Measurements from ENCODE around the gene MCFD2. TPM values are rescaled to one million over a fixed set of nuclear protein-coding genes. Genes with fewer than 3 reads are reported as not detected.

The MCFD2 gene
- total RNA-seq, 3 donors from 2014 or later, result 83.0 to 94.8 (median 89.8) TPM

- no peaks in the 10 kb centered on the region for H3K9me3 ChIP-seq
- H3K36me3 ChIP-seq, result no peaks in the 10 kb centered on the region
- peaks cover 6 to 15% of the 10 kb centered on the region in 2 donors for H3K4me1 ChIP-seq
- TF ChIP-seq POLR2A (IDR thresholded peaks at IDR 0.05) (no peak), POLR2AphosphoS5 (IDR thresholded peaks at IDR 0.05) (no peak), CTCF (IDR thresholded peaks at IDR 0.05) (no peak)
- peak overlapping the region in 1 of 2 donors; percentile 16 for H3K27ac ChIP-seq
- H3K4me3 ChIP-seq, result no peak overlapping the region
- intact Hi-C loops (cut with DNase I; ENCODE audit: low total_unique reads), result no loop called here
- DNase-seq (ENCODE audit: low spot score in 2 of 2), result no peak
- no peaks in the 10 kb centered on the region for H3K27me3 ChIP-seq
Measured at GRCh38 chr2:46952171-46952570, 36.6 kb upstream of the MCFD2 start.

GRCh38 chr2:46951290-46952064, 35.9 kb upstream of the MCFD2 start:
- no peak overlapping the region for H3K4me3 ChIP-seq
- peaks cover 6 to 15% of the 10 kb centered on the region in 2 donors for H3K4me1 ChIP-seq
- no peak for DNase-seq (ENCODE audit: low spot score in 2 of 2)
- intact Hi-C loops (cut with DNase I; ENCODE audit: low total_unique reads), result no loop called here
- no peaks in the 10 kb centered on the region for H3K9me3 ChIP-seq
- TF ChIP-seq POLR2A (IDR thresholded peaks at IDR 0.05) (no peak), CTCF (IDR thresholded peaks at IDR 0.05) (no peak), POLR2AphosphoS5 (IDR thresholded peaks at IDR 0.05) (no peak)
- H3K27ac ChIP-seq, result peak overlapping the region; percentile 16 to 33
- H3K27me3 ChIP-seq, result no peaks in the 10 kb centered on the region
- H3K36me3 ChIP-seq, result no peaks in the 10 kb centered on the region

GRCh38 chr2:46950314-46950713, 34.7 kb upstream of the MCFD2 start:
- Histone ChIP-seq H3K27ac (peak overlapping the region; percentile 25 to 38), H3K4me3 (no peak overlapping the region), H3K27me3 (no peaks in the 10 kb centered on the region), H3K4me1 (peaks cover 2 to 7% of the 10 kb centered on the region in 2 donors), H3K9me3 (no peaks in the 10 kb centered on the region), H3K36me3 (no peaks in the 10 kb centered on the region)
- intact Hi-C loops (cut with DNase I; ENCODE audit: low total_unique reads), result no loop called here
- DNase-seq (ENCODE audit: low spot score in 2 of 2), result no peak
- TF ChIP-seq POLR2AphosphoS5 (IDR thresholded peaks at IDR 0.05) (no peak), POLR2A (IDR thresholded peaks at IDR 0.05) (no peak), CTCF (IDR thresholded peaks at IDR 0.05) (no peak)

DNA sequence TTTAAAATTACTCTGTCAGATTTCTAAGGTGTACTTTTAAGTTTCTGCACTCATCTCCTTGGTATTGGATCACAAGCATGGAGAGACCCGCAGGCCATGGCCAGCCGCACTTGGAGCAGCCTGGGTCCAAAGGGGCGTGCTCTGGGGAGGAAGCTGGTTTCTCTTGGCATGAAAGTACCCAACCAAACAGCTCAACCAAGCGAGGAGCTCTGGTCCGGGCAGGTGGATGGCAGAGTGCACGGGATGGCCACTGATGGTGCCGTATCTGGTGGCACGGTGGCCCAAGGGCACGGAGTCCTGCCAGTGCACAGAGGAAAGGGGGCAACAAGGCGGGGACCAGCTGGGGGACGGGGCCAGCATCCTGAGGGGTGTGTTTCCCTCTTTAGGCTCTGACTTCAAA, 32.2 kb upstream of the MCFD2 start:
- Histone ChIP-seq H3K4me3 (no peak overlapping the region), H3K4me1 (no peaks in the 10 kb centered on the region), H3K27me3 (no peaks in the 10 kb centered on the region), H3K9me3 (no peaks in the 10 kb centered on the region), H3K36me3 (no peaks in the 10 kb centered on the region), H3K27ac (peak overlapping the region in 1 of 2 donors; percentile 10)
- no peak for TF ChIP-seq CTCF (IDR thresholded peaks at IDR 0.05)
- no peak for TF ChIP-seq POLR2A (IDR thresholded peaks at IDR 0.05)
- TF ChIP-seq POLR2AphosphoS5 (IDR thresholded peaks at IDR 0.05), result no peak
- no peak for DNase-seq (ENCODE audit: low spot score in 2 of 2)
- intact Hi-C loops (cut with DNase I; ENCODE audit: low total_unique reads), result no loop called here

GRCh38 chr2:46945671-46946070, 30.1 kb upstream of the MCFD2 start:
- Histone ChIP-seq H3K4me3 (no peak overlapping the region), H3K27me3 (no peaks in the 10 kb centered on the region), H3K36me3 (no peaks in the 10 kb centered on the region), H3K9me3 (no peaks in the 10 kb centered on the region), H3K27ac (no peak overlapping the region), H3K4me1 (peaks cover 0 to under 1% of the 10 kb centered on the region in 2 donors)
- intact Hi-C loops (cut with DNase I; ENCODE audit: low total_unique reads), result no loop called here
- TF ChIP-seq POLR2AphosphoS5 (IDR thresholded peaks at IDR 0.05) (no peak), POLR2A (IDR thresholded peaks at IDR 0.05) (no peak), CTCF (IDR thresholded peaks at IDR 0.05) (no peak)
- DNase-seq (ENCODE audit: low spot score in 2 of 2), result no peak

Data from breast epithelium (tissue), 4 donors.